Measurements from ENCODE around the gene IQSEC2.

Gene IQSEC2

DNA sequence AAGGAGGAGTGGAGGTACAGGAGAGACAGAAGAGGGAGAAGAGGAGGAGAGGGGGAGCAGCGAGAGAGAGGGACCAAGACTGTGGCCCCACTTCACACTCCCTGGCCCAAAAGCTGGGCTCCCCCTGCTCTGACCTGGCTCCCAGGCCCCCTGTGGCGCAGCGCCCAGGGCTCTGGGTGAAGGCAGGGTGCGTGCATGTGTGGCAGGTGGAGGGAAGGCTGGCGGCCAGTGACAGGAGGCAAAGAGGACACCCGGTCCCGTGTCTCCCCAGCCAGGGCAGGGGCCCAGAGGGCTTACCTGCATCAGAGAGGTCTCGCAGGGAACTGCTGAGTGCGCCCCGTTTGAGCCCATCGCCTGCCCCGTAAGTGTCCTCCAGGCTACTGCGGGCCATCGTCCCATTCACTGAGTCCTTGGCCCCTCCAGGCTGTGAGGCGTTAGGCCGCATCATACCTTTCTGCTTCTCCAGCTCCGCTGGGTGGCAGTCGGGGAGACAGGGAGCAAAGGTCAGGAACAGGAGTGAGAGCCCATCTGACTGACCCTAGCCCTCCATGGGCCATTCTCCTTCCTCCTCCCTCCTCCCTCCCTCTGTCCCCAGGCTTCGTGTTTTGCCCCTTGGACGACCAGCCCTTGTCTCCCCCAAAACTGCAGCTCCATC is 45.2 kb downstream of the IQSEC2 start:
- DNase-seq (ENCODE audit: extremely low read depth, insufficient read length): no peak
- TF ChIP-seq CTCF (IDR thresholded peaks at IDR 0.05; ENCODE audit: insufficient read depth, low read length, poor library complexity, severe bottlenecking): no peak
- H3K27me3 ChIP-seq (replicated peaks; ENCODE audit: control insufficient read depth, insufficient read depth, low read length): no peaks in the 10 kb centered on the region; the same call in 1 of the 2 replicates
- H3K4me3 ChIP-seq (replicated peaks; ENCODE audit: low read depth, low read length): no peak overlapping the region
- H3K36me3 ChIP-seq (ENCODE audit: control insufficient read depth, insufficient read depth, low read length): no peaks in the 10 kb centered on the region

DNA sequence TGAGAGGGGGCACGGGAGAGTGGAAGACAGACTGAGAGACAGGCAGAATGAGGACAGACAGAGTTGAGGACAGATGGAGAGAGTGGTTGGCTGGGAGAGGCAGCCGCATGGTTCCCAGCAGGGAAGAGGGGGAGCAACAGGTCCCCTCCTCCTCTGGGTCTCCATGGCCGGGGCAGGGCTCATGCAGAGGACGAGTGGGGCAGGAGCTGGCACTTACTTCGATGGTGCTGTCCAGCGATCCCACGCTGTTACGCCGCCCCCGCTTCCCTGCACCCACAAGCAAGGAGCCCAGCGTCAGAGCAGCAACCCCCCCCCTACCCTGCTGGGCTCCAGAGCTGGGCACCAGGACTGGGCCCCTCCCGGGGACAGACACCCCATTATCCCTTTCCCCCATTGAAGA is 45.8 kb downstream of the IQSEC2 start:
- H3K4me3 ChIP-seq (replicated peaks; ENCODE audit: low read depth, low read length): no peak overlapping the region
- no peaks in the 10 kb centered on the region for H3K36me3 ChIP-seq (ENCODE audit: control insufficient read depth, insufficient read depth, low read length)
- no peaks in the 10 kb centered on the region; the same call in 1 of the 2 replicates for H3K27me3 ChIP-seq (replicated peaks; ENCODE audit: control insufficient read depth, insufficient read depth, low read length)
- DNase-seq (ENCODE audit: extremely low read depth, insufficient read length): no peak
- TF ChIP-seq CTCF (IDR thresholded peaks at IDR 0.05; ENCODE audit: insufficient read depth, low read length, poor library complexity, severe bottlenecking): no peak

GRCh38 chrX:53234484-53234883 is 46.9 kb downstream of the IQSEC2 start:
- Histone ChIP-seq H3K27me3 (replicated peaks; ENCODE audit: control insufficient read depth, insufficient read depth, low read length) (no peaks in the 10 kb centered on the region; the same call in 1 of the 2 replicates), H3K36me3 (ENCODE audit: control insufficient read depth, insufficient read depth, low read length) (no peaks in the 10 kb centered on the region), H3K4me3 (replicated peaks; ENCODE audit: low read depth, low read length) (no peak overlapping the region)
- TF ChIP-seq CTCF (IDR thresholded peaks at IDR 0.05; ENCODE audit: insufficient read depth, low read length, poor library complexity, severe bottlenecking): no peak
- DNase-seq (ENCODE audit: extremely low read depth, insufficient read length): no peak

GRCh38 chrX:53233536-53233935 is 47.8 kb downstream of the IQSEC2 start:
- TF ChIP-seq CTCF (IDR thresholded peaks at IDR 0.05; ENCODE audit: insufficient read depth, low read length, poor library complexity, severe bottlenecking): no peak
- H3K4me3 ChIP-seq (replicated peaks; ENCODE audit: low read depth, low read length): no peak overlapping the region
- DNase-seq (ENCODE audit: extremely low read depth, insufficient read length): no peak
- no peaks in the 10 kb centered on the region; the same call in 1 of the 2 replicates for H3K27me3 ChIP-seq (replicated peaks; ENCODE audit: control insufficient read depth, insufficient read depth, low read length)
- no peaks in the 10 kb centered on the region for H3K36me3 ChIP-seq (ENCODE audit: control insufficient read depth, insufficient read depth, low read length)

DNA sequence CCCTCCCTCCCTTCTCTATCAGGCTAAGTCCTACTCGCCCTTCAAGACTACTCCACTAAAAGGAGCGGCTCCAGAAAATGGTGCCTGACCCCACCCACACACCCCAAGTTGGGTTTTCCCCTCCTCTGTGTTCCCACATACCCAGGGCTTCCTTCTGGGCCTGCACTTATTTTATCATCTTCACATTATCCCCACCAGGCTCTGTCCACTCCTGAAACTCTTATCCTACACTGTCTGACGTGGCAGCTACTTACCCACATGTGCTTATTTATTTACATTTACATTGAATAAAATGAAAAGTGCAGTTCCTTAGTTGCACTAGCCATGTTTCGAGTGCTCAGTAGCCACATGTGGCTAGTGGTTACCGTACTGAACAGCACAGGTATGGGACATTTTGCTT is 51.3 kb downstream of the IQSEC2 start:
- no peak for TF ChIP-seq CTCF (IDR thresholded peaks at IDR 0.05; ENCODE audit: insufficient read depth, low read length, poor library complexity, severe bottlenecking)
- H3K27me3 ChIP-seq (replicated peaks; ENCODE audit: control insufficient read depth, insufficient read depth, low read length): no peaks in the 10 kb centered on the region

More for the DNA sequence above, 51.3 kb downstream of the IQSEC2 start:
- DNase-seq (ENCODE audit: extremely low read depth, insufficient read length): no peak
- no peaks in the 10 kb centered on the region for H3K36me3 ChIP-seq (ENCODE audit: control insufficient read depth, insufficient read depth, low read length)
- no peak overlapping the region for H3K4me3 ChIP-seq (replicated peaks; ENCODE audit: low read depth, low read length)
